Small intestine (tissue), 7 donors: ENCODE measurements around the gene AANAT. TPM values are rescaled to one million over a fixed set of nuclear protein-coding genes. Genes with fewer than 3 reads are reported as not detected.

Experiments used
- DNase-seq, 2 donors: peaks; one replicate each; pipeline versions ENCODE4 v3.0.0 to v3.0.0-alpha.2; 2013
- FAIRE-seq: peaks from 2 replicates; lab custom pipeline; 2012; peaks lifted over from hg19 to GRCh38; lab: Jason Lieb, UNC
- H3K27ac ChIP-seq, 3 donors: one replicate each; pipeline ENCODE4 v1.5.1; 2013; ENCODE audit warnings: low read length in 2 of 3, mild to moderate bottlenecking in 2 of 3, control low read depth in 1 of 3, inconsistent platforms in 1 of 3, low read depth in 1 of 3, moderate library complexity in 1 of 3
- H3K27me3 ChIP-seq, 3 donors: one replicate each; pipeline ENCODE4 v1.6.1; 2013; ENCODE audit warnings: low read length in 3 of 3, inconsistent platforms in 1 of 3; ENCODE audit not compliant: control insufficient read depth in 3 of 3, insufficient read depth in 3 of 3
- H3K36me3 ChIP-seq, 3 donors: one replicate each; pipeline ENCODE4 v1.6.1; 2013; ENCODE audit warnings: low read length in 3 of 3, inconsistent platforms in 1 of 3, low read depth in 1 of 3, mild to moderate bottlenecking in 1 of 3, moderate library complexity in 1 of 3; ENCODE audit not compliant: control insufficient read depth in 3 of 3, insufficient read depth in 2 of 3
- H3K4me1 ChIP-seq, 3 donors: one replicate each; pipeline ENCODE4 v1.6.1; 2013; ENCODE audit warnings: low read length in 2 of 3, inconsistent platforms in 1 of 3, low read depth in 1 of 3, mild to moderate bottlenecking in 1 of 3, moderate library complexity in 1 of 3; ENCODE audit not compliant: control insufficient read depth in 3 of 3, insufficient read depth in 2 of 3
- H3K4me3 ChIP-seq, 3 donors: one replicate each; pipeline ENCODE4 v1.5.1; 2013; ENCODE audit warnings: low read length in 3 of 3, control low read depth in 1 of 3, inconsistent platforms in 1 of 3, low read depth in 1 of 3, mild to moderate bottlenecking in 1 of 3, moderate library complexity in 1 of 3
- H3K9me3 ChIP-seq, 2 donors: one replicate each; pipeline ENCODE4 v1.6.1; 2013; ENCODE audit warnings: low read depth in 1 of 2, low read length in 1 of 2; ENCODE audit not compliant: control insufficient read depth in 2 of 2, insufficient read depth in 1 of 2
- WGBS, 3 donors: extraction: QIAGEN DNeasy Blood & Tissue Kit; methylation state at CpG; one replicate each; pipeline ENCODE4 v1.1.7; 2013; 5-methylcytosine and 5-hydroxymethylcytosine counted together
- polyA plus RNA-seq, 4 donors: library from polyadenylated mRNA; stranded (reverse) in 3 of 4; unstranded in 1 of 4; fragments of 200-250 nt in 3 of 4; fragments of 120-200 nt in 1 of 4; gene quantifications; one replicate each; pipeline versions ENCODE4 v1.2.1 to v1.2.3, GENCODE V29; 2013
- donor health status: healthy with polysubstance abuse.
- donor health status: control.
- donor health status: control.
- donor health status: Bipolar disorder and iron deficiency.
- donor health status: healthy.

The AANAT gene
- polyA plus RNA-seq, 4 donors = 0.18 TPM; not detected in 3

DNA sequence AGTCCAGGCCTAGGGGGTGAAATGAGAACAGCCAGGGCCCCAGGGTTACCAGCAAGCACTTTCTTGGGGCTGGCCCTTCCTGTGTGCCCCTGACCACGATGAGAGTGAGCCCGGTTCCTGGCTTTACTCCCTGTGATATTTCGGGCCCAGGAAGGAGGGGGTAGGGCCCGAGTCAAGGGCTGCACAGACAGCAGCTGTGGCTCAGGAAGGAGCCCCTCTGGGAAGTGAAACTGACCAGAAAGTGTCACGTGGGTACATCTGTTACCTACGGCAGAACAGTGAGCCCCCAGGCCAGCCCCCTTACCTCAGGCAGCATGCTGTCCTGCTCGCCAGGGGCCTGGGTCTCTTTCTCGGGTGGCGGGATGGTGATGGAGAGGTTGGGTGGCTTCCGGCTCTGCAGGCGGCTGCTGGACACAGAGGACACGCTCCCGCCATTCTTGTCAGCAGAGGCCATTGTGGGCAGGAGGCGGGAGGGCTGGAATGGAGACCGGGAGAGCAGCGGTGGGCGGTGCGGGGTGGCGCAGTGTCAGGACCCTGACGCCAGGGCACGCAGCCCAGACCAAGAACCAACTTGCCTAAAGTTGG lies 13.8 kb downstream of the AANAT start:
- no peaks in the 10 kb centered on the region for H3K27me3 ChIP-seq
- H3K4me3 ChIP-seq = no peak overlapping the region
- FAIRE-seq (no peak), DNase-seq (no peak)
- H3K27ac ChIP-seq = peak overlapping the region in 2 of 3 donors; percentile 10 to 79
- H3K36me3 ChIP-seq = peaks cover 2 to 61% (median 3%) of the 10 kb centered on the region in 3 donors
- no peaks in the 10 kb centered on the region for H3K9me3 ChIP-seq
- peaks cover 0 to 7% (median 0%) of the 10 kb centered on the region in 3 donors for H3K4me1 ChIP-seq
- 75 to 90% (median 83%) methylated on average over 19 to 21 of the region's 21 CpGs for WGBS, 3 donors

DNA sequence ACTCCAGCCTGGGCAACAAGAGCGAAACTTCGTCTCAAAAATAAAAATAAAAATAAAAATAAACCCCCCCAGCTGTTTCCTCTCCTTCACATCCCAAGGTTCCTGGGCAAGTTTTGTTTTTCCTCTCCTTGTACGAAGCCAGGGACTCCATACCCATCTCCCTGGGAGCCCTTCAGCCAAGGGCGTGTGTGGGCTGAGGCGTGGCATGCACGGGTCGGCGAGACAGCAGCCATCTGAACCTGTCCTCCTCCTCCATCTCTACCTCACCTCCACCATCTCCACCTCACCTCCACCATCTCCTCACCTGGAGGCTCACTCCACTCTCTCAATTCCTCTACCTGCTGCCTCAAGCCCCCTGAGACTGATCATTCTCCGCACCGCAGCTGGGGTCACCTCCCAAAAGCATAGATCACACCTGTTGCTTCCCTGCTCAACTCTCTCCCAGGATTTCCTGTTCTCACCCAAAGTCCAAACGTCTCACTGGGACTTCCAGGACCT lies 16.9 kb downstream of the AANAT start:
- 79 to 88% (median 81%) methylated on average over 11 of the region's 11 CpGs for WGBS, 3 donors
- no peak for FAIRE-seq
- peaks cover 0 to 7% (median 0%) of the 10 kb centered on the region in 3 donors for H3K4me1 ChIP-seq
- H3K27me3 ChIP-seq = no peaks in the 10 kb centered on the region
- H3K27ac ChIP-seq = peak overlapping the region in 1 of 3 donors; percentile 22
- no peaks in the 10 kb centered on the region for H3K9me3 ChIP-seq
- H3K4me3 ChIP-seq = no peak overlapping the region
- peaks cover 0 to 38% (median 2%) of the 10 kb centered on the region in 3 donors for H3K36me3 ChIP-seq
- DNase-seq = no peak

GRCh38 chr17:76485569-76485968 lies 18.2 kb downstream of the AANAT start:
- no peak for DNase-seq
- FAIRE-seq = no peak
- WGBS, 3 donors = 59 to 84% (median 63%) methylated on average over 11 of the region's 11 CpGs

DNA sequence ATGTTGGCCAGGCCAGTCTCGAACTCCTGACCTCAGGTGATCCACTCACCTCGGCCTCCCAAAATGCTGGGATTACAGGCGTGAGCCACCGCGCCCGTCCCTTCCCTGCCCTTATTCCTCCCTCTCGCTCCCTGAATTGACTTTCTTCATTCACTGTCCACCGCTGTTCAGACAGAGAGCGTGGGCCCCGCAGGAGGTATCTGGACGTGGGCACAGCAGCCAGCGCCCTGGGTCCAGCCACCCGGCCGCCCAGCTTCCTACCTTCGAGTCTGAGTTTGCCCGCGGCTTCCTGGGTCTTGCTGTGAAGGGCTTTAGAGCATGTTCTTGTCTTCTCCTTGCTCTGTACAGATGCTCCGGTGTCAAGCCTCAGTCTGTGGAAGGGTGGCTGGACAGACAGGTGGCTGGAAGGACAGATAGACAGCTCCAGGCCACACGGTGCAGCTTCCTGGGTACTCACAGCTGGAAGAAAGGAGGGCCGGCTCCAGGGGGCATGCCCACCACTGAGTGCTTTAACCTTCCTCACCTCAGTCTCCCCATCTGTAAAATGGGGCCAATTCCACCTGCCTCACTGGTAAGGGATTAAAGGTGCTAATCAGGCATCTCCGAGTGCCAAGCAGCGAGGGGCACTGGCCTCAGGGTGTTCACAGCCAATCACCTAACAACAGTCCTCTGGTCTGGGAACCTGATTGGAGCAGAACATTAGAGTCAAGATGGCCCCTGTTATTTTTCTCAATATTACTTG lies 20.2 kb downstream of the AANAT start:
- DNase-seq = no peak
- H3K4me1 ChIP-seq = peaks cover 4 to 30% (median 16%) of the 10 kb centered on the region in 3 donors
- WGBS, 3 donors = 94 to 96% (median 95%) methylated on average over 22 of the region's 22 CpGs
- no peak for FAIRE-seq
- no peak overlapping the region for H3K4me3 ChIP-seq
- no peaks in the 10 kb centered on the region for H3K9me3 ChIP-seq
- peaks cover 0 to 19% (median 2%) of the 10 kb centered on the region in 3 donors for H3K36me3 ChIP-seq
- peak overlapping the region in 1 of 3 donors; percentile 29 for H3K27ac ChIP-seq
- no peaks in the 10 kb centered on the region for H3K27me3 ChIP-seq

More at GRCh38 chr17:76485569-76485968, 18.2 kb downstream of the AANAT start:
- peaks cover 0 to 16% (median 4%) of the 10 kb centered on the region in 3 donors for H3K4me1 ChIP-seq
- peak overlapping the region in 1 of 3 donors; percentile 73 for H3K27ac ChIP-seq
- no peaks in the 10 kb centered on the region for H3K9me3 ChIP-seq
- H3K4me3 ChIP-seq = no peak overlapping the region
- peaks cover 0 to 31% (median 2%) of the 10 kb centered on the region in 3 donors for H3K36me3 ChIP-seq
- no peaks in the 10 kb centered on the region for H3K27me3 ChIP-seq

DNA sequence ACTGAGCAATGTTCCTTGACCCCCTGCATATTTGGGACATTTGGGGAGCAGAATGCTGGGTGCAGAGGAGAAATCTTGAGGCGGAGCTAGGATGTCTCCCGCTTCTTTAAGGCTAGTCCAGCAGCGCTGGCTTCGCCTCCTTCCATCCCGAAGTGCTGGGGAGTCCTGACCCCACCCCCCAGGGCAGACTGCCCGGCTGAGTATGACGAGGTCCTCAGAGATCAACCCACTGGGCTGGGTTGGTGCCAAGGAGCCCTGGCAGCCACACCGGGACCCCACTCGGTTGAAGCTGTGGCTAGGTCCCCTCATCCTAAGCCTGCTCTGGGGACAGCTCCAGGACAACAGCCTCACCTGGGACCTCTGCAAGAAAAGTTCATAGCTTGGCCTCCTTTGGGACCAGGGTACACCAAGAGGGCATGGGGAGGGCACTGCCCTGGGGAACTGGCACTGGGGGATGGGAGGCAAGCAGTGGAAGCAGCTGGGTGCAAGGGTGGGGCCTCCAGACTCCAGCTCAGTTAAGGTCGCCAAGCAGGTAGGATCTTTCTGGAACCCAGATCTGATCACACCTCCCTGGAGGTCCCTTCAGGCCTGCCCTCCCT lies 22.8 kb downstream of the AANAT start:
- Histone ChIP-seq H3K9me3 (no peaks in the 10 kb centered on the region), H3K4me3 (no peak overlapping the region), H3K36me3 (peaks cover 0 to 18% (median 2%) of the 10 kb centered on the region in 3 donors), H3K4me1 (peaks cover 4 to 54% (median 23%) of the 10 kb centered on the region in 3 donors), H3K27me3 (no peaks in the 10 kb centered on the region), H3K27ac (peak overlapping the region in 1 of 3 donors; percentile 92)
- no peak for FAIRE-seq
- no peak for DNase-seq
- 45 to 67% (median 60%) methylated on average over 9 to 10 of the region's 10 CpGs for WGBS, 3 donors

DNA sequence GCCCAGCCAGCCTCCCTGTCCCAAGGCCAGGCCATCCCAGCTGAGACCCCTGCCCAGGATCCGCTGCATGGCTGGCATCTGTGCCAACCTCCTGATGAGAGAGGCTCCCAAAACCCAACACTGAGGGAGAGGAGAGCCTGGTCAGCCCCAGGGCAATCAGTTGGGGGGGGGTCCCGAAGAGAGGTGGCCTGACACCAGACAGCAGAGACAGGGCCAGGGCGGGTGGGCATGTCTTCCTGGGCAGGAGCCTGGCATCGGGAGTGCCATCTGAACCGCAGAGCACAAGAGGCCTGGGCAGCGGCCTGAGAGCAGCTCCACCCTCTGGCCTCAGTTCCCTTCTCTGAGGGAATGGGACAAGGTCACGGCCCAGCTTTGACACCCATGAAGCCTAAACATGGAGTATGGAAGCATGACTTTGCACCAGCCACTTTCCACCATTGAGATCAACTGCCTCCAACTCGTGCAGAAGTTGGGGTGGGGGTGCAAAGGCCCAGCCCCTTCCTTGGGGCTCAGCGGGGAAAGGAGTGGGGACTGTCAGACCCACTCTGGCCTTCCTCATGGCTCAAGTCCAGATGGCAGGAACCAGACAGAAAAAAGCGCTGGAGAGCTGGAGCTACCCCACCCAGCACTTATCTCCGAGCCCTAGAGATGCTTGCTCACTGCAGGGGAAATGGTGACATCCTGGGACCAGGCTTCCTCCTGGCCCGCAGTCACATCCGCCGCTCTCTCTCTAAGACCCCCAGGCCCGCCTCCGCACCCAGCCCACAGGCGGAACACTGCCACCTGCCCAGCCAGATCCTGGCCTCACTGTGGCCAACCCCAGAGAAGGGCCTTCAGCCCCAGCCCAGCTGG lies 24.1 kb downstream of the AANAT start:
- Histone ChIP-seq H3K4me3 (no peak overlapping the region), H3K27me3 (no peaks in the 10 kb centered on the region), H3K36me3 (peaks cover 0 to 20% (median 2%) of the 10 kb centered on the region in 3 donors), H3K27ac (peak overlapping the region; percentile 21 to 92 (median 91)), H3K9me3 (no peaks in the 10 kb centered on the region), H3K4me1 (peaks cover 4 to 66% (median 23%) of the 10 kb centered on the region in 3 donors)
- DNase-seq (peak; percentile 42 to 46), FAIRE-seq (no peak)
- 45 to 68% (median 56%) methylated on average over 16 to 17 of the region's 17 CpGs for WGBS, 3 donors

- peaks cover 4 to 74% (median 23%) of the 10 kb centered on the region in 3 donors for H3K4me1 ChIP-seq
- H3K36me3 ChIP-seq = peaks cover 0 to 23% (median 2%) of the 10 kb centered on the region in 3 donors
- DNase-seq (peak; percentile 76 to 89), FAIRE-seq (no peak)
- no peaks in the 10 kb centered on the region for H3K27me3 ChIP-seq
- peak overlapping the region; percentile 69 to 92 (median 91) for H3K27ac ChIP-seq
- H3K9me3 ChIP-seq = no peaks in the 10 kb centered on the region
- WGBS, 3 donors = 10 to 46% (median 24%) methylated on average over 11 of the region's 11 CpGs
- H3K4me3 ChIP-seq = peak overlapping the region in 2 of 3 donors; percentile 8 to 35
Observed at GRCh38 chr17:76492123-76492988, 25.0 kb downstream of the AANAT start.
